Measurements from ENCODE around the gene ACBD6. TPM values are rescaled to one million over a fixed set of nuclear protein-coding genes. Genes with fewer than 3 reads are reported as not detected.

The ACBD6 gene
- total and polyA plus RNA-seq, 7 donors = 12.6 to 20.4 (median 17.3) TPM

DNA sequence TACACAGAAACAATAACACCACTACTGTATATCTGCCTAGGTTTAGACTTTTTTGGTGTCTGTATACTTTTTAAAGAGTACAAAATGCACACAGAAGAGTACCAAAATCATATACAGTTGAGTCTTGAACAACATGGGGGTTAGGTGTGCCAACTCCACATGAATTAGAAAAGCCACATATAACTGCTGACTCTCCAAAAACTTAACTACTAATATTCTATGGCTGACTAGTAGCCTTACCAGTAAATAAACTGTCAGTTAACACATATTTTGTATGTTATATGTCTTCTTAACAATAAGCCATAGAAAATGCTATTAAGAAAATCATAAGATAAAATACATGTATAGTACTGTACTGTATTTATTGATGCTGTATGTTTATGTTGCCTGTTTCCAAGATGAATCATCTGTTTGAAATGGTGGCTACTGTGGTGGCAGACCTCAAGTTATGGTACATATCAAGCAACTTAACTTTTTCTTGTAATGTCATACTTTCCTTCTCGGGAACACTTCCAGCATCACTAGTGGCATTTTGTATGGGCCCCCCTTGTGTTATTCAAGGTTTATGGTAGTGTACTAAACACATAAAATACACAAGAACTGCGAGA is 201.1 kb downstream of the ACBD6 start:
- Histone ChIP-seq H3K36me3 (ENCODE audit: insufficient read depth in 1 of 2, low read depth in 1 of 2) (no peaks in the 10 kb centered on the region), H3K4me3 (no peak overlapping the region), H3K27me3 (ENCODE audit: insufficient read depth in 3 of 3, low read length in 2 of 3) (no peaks in the 10 kb centered on the region), H3K27ac (no peak overlapping the region), H3K9me3 (no peaks in the 10 kb centered on the region), H3K4me1 (peaks cover 4% of the 10 kb centered on the region)
- ATAC-seq = no peak
- intact Hi-C loops (cut with DNase I) = no loop called here
- no peak for DNase-seq
- 93 to 97% (median 96%) methylated on average over 2 of the region's 2 CpGs for WGBS, 3 donors
- TF ChIP-seq, protein P1, sequence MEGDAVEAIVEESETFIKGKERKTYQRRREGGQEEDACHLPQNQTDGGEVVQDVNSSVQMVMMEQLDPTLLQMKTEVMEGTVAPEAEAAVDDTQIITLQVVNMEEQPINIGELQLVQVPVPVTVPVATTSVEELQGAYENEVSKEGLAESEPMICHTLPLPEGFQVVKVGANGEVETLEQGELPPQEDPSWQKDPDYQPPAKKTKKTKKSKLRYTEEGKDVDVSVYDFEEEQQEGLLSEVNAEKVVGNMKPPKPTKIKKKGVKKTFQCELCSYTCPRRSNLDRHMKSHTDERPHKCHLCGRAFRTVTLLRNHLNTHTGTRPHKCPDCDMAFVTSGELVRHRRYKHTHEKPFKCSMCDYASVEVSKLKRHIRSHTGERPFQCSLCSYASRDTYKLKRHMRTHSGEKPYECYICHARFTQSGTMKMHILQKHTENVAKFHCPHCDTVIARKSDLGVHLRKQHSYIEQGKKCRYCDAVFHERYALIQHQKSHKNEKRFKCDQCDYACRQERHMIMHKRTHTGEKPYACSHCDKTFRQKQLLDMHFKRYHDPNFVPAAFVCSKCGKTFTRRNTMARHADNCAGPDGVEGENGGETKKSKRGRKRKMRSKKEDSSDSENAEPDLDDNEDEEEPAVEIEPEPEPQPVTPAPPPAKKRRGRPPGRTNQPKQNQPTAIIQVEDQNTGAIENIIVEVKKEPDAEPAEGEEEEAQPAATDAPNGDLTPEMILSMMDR (IDR thresholded peaks at IDR 0.05) = no peak

DNA sequence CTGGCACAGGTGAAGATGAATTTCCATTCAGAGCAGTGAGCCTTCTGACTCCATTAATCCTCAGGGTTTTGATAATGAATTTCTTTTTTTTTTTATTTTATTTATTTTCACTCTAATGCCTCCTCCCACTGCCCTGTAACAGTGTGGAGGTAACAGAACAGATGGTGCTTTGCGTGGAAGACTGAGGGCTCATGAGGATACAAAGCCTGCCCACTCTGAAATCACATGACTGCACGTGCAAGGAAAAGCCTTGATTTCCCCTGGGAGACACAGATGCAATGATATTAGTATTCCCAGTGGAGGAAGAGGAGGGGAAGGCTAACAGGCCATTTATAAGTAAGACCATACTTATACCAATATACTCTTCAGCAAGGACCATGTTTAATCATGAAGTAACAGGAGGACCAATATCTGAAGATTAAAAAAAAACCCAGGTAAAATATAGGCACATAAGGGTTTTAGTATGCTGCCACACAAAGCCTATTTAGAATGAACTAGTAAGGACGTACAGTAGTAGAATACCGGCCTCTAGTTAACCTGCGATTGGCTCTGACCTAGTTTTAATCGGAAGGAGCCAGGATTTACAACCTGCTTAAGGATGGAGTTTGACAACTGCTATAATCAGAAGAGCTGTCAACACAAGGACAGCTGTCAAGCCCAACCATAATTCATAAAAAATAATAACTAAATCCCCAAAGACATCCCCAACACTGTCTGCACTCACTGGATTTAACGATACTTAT is 202.7 kb downstream of the ACBD6 start:
- WGBS, 3 donors = 37 to 53% (median 39%) methylated on average over 7 of the region's 7 CpGs
- TF ChIP-seq, protein P1 (IDR thresholded peaks at IDR 0.05) = no peak
- ATAC-seq = peak in 1 of 4 donors; percentile 55

DNA sequence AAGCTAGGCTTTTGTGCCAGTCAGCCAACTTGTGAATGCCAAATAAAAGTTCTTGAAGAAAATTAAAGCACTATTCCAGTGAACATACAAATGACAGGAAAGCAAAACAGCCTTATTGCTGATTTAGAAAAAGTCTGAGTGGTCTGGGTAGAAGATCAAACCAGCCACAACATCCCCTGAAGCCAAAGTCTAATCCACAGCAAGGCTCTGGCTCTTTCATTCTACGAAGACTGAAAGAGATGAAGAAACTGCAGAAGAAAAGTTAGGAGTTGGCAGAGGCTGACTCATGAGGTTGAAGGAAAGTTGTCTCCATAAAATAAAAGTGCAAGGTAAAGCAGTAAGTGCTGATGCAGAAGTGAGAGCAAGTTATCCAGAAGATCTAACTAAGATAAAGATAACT is 206.4 kb downstream of the ACBD6 start:
- 100% methylated on average over 1 of the region's 1 CpG for WGBS, 3 donors
- TF ChIP-seq, protein P1 (IDR thresholded peaks at IDR 0.05) = no peak
- Histone ChIP-seq H3K27me3 (ENCODE audit: insufficient read depth in 3 of 3, low read length in 2 of 3) (no peaks in the 10 kb centered on the region), H3K4me1 (peaks cover 4% of the 10 kb centered on the region), H3K36me3 (ENCODE audit: insufficient read depth in 1 of 2, low read depth in 1 of 2) (no peaks in the 10 kb centered on the region), H3K9me3 (no peaks in the 10 kb centered on the region), H3K27ac (no peak overlapping the region), H3K4me3 (no peak overlapping the region)
- DNase-seq = no peak
- intact Hi-C loops (cut with DNase I) = no loop called here
- no peak for ATAC-seq

More for the DNA sequence above, 202.7 kb downstream of the ACBD6 start:
- H3K27me3 ChIP-seq (ENCODE audit: insufficient read depth in 3 of 3, low read length in 2 of 3) = no peaks in the 10 kb centered on the region
- no peak for DNase-seq
- H3K27ac ChIP-seq = no peak overlapping the region
- H3K4me3 ChIP-seq = no peak overlapping the region
- intact Hi-C loops (cut with DNase I) = no loop called here
- no peaks in the 10 kb centered on the region for H3K36me3 ChIP-seq (ENCODE audit: insufficient read depth in 1 of 2, low read depth in 1 of 2)
- peaks cover 4% of the 10 kb centered on the region for H3K4me1 ChIP-seq
- H3K9me3 ChIP-seq = no peaks in the 10 kb centered on the region

DNA sequence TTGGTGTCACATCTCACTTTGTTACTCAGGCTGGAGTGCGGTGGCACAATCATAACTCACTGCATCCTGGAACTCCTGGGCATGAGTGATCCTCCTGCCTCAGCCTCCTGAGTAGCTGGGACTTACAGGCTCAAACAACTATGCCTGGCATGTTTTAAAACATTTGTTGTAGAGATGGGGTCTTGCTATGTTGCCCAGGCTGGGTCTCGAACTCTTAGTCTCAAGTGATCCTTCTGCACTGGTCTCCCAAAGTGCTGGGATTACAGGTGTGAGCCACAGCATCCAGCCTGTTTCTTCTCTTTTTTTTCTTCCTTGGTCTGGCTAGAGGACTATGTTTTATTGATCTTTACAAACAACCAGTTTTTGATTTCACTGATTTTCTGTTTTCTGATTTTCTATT is 207.7 kb downstream of the ACBD6 start:
- DNase-seq (no peak), ATAC-seq (no peak)
- intact Hi-C loops (cut with DNase I) = no loop called here
- H3K36me3 ChIP-seq (ENCODE audit: insufficient read depth in 1 of 2, low read depth in 1 of 2) = no peaks in the 10 kb centered on the region
- no peaks in the 10 kb centered on the region for H3K27me3 ChIP-seq (ENCODE audit: insufficient read depth in 3 of 3, low read length in 2 of 3)
- TF ChIP-seq, protein P1 (IDR thresholded peaks at IDR 0.05) = no peak
- 96 to 100% (median 99%) methylated on average over 2 of the region's 2 CpGs for WGBS, 3 donors
- peaks cover 2% of the 10 kb centered on the region for H3K4me1 ChIP-seq
- no peaks in the 10 kb centered on the region for H3K9me3 ChIP-seq
- no peak overlapping the region for H3K27ac ChIP-seq
- no peak overlapping the region for H3K4me3 ChIP-seq
